ENCODE results near the gene TLX3.
"Not testable (repeated sequence)": the region's sequence is repeated elsewhere in the genome, so short reads cannot be mapped to it uniquely, and the experiment has no call there.

TLX3 gene

DNA sequence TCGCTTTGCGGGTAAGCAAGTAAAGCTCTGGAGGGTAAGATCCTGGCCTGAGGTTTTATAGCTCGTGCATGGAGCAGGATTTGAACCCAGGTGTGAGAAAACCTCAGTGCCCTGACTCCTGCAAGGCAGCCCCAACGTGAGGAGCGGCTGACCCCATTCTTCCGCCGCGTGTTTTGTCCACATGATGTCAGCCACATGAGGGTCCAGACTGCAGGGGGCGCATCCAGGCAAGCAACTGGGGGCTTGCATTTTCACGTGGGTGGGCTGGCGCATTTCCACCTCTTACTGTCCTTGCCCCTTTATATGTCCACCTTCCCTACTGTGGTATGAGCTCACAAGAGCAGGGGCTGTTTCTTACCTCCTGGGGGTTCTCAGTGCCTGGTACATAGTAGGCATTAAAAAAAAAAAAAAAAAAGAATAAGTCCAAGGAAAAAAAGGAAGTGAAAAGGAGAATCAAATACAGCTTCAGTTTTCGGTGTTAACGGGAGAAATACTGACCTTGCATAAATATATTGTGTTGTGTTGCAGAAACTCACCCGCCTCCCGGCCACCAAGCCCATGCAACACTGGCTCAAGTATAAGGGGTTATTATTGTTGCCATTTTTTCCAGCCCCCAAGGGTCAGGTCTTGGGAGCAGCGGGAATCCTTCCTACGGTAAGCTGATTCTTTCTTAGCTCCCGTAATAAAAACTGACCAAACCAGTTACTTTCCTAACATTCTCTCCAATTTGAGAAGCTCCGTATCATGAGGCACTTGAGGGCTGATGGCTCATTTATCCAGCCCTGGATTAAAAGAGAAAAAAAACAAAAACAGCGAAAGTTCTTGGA lies 15.0 kb downstream of the TLX3 start:
- no peak for DNase-seq

DNA sequence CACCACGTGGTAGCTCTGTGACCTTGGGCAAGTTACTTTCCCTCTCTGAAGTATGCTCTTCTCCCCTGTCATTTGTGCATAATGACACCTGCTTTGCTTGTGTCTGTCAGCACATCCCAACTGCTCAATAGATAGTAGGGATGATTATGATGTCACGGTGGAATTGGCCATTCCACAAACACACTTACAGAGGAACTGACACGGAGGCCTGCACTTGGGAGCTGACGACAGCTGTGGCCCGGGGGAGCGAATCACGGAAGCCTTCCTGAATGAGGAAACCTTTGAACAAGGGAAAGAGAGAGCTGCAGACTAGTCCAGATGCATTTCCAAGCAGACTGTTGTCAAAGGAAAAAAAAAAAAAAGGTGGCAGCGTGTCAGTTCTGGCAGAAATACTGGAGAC lies 21.0 kb downstream of the TLX3 start:
- no peak for DNase-seq

DNA sequence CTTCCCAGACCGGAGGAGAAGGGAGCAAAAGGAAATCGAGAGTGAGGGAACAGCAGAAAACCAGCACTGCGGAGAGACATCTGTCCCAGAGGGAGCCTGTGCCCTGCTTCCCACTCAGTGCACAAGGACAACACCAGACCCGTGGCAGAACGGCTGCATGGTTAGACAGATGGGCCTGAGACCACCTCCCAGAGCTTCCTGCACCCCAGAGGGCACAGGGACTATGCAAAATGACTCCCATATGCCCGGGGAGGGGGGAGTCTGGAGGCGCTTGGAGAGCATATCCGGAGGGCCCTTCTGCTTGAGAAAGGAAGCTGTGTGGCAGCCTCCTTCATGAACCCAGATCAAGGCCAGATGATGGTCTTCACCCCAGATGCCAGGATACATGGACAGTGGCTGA lies 26.6 kb downstream of the TLX3 start:
- DNase-seq = no peak

GRCh38 chr5:171336521-171337209 lies 27.6 kb downstream of the TLX3 start:
- DNase-seq = peak; percentile 63

- DNase-seq = no peak
Observed at GRCh38 chr5:171337210-171337569, 28.1 kb downstream of the TLX3 start.

DNA sequence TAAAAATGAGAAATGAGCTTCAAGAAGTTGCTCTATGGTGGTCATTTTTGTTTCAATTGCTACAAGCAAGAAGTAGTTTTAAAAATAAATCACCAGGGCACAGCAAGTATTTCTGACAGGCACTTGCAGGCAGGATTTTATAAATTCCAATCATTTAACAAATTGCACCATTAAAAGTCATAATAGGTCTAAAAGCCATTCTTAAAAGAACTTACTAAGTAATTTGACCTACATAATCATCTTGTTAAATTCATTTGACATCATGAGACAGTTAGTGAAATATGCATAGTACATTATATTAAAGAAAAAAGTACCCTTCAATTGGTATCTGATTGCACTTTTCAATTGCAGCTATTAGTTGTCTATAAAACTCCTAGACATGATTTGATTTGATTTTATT lies 31.0 kb downstream of the TLX3 start:
- no peak for DNase-seq

DNA sequence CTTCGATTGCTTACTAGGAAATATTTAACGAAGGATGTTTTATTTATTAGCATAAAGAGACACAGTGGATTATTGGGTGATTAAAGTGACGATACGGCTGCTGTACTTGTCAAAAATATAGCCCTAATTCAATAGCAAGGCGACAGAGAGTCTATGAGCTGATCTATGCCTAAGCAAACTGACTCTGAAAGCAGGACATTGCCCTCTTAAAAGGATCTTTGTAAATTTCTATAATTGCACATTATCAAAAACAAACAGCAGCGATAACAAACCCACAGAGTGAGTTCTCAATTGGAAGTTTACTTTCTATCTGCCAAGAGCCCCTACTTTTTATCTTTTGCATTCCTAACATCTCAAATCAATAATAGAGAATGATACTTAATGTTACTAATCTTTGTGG lies 31.4 kb downstream of the TLX3 start:
- no peak for DNase-seq

GRCh38 chr5:171342362-171343111 lies 33.5 kb downstream of the TLX3 start:
- peak; percentile 61 for DNase-seq

DNA sequence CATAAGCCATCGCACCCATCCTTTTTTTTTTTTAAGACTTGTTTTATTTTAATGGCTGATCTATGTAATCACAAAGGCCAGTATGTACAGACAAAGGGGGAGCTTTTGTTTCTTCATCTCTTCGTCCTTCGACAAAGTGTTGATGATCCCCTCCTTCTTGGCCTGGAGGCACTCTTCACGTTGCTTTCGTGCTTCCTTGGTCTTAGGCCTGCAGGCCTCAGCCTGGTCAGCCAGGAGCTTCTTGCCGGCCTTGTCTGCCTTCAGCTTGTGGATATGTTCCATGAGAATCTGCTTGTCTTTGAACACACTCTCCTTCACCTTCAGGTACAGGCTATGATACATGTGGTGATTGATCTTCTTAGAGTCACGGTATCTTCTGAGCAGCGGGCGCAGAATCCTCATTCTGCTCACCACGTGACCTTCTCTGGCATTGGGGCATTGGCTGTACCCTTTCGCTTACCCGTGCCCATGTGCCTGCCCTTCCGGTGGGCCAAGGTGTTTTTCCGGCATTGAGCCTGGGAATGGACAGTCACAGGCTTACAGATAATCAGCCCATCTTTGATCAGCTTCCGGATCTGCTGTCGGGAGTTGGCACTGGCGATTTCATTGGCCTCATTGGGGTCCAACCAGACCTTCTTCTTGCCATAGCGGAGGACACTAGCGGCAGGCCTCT lies 36.0 kb downstream of the TLX3 start:
- DNase-seq = no peak

GRCh38 chr5:171351536-171352073 lies 42.6 kb downstream of the TLX3 start:
- no peak for DNase-seq

DNA sequence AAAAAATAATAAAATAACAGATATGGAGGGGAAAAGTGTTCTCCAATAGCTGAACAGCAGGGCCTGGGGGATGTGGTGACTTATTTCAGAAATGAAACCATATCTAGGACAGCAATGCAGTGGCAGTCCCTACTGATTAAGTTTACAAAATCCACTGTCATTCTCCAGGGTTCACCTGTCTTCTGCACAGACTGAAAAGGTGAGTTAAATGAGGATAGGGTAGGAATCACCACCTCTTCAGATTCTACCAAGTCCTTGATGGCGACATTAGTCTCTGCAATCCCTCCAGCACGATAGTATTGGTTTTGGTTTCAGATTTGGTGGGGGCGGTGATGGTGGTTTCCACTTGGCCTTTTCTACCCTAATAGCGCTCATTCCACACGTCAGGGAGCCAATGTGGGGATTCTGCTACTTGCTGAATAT lies 46.3 kb downstream of the TLX3 start:
- DNase-seq = no peak

DNA sequence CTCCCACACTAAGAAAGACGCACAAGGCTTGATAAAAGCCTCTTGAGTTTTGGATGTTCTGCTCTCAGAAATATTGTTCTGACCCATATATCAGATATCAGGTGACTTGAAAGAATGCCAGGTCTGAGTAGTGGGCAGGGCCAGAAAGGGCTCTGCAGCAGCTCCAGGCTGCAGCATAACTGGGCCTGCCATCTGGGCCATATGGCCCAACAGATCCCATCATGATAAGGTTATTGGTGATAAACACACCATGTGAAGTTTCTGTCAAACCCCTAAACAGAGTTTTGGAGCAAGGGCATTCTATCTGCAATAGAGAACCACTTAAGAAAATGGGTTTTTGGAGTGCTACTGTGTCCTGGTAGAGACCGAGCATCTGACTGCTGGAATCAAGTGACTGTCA lies 48.8 kb downstream of the TLX3 start:
- DNase-seq = no peak

DNA sequence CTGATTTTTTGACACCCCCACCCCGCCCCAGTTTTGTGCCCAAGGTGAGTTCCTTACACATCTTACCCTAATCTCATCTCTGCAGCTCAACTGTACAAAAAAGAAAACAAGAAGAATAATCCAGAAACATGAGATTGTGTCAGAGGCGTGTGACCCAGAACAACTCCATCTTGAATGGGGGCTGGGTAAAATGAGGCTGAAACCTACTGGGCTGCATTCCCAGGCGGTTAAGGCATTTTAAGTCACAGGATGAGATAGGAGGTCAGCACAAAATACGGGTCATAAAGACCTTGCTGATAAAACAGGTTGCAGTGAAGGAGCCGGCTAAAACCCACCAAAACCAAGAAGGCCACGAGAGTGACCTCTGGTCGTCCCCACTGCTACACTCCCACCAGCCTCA lies 52.1 kb downstream of the TLX3 start:
- not testable (repeated sequence) for DNase-seq
